Stimulated activated naive CD4-positive, alpha-beta T cell treated with Interleukin-2 at 50 U/mL for 16 hours (primary cell): ENCODE data around the gene ALDOC.

Experiments used
- DNase-seq: peaks from one replicate; lab custom pipeline; 2025; lab: John Stamatoyannopoulos, UW

The ALDOC gene

DNA sequence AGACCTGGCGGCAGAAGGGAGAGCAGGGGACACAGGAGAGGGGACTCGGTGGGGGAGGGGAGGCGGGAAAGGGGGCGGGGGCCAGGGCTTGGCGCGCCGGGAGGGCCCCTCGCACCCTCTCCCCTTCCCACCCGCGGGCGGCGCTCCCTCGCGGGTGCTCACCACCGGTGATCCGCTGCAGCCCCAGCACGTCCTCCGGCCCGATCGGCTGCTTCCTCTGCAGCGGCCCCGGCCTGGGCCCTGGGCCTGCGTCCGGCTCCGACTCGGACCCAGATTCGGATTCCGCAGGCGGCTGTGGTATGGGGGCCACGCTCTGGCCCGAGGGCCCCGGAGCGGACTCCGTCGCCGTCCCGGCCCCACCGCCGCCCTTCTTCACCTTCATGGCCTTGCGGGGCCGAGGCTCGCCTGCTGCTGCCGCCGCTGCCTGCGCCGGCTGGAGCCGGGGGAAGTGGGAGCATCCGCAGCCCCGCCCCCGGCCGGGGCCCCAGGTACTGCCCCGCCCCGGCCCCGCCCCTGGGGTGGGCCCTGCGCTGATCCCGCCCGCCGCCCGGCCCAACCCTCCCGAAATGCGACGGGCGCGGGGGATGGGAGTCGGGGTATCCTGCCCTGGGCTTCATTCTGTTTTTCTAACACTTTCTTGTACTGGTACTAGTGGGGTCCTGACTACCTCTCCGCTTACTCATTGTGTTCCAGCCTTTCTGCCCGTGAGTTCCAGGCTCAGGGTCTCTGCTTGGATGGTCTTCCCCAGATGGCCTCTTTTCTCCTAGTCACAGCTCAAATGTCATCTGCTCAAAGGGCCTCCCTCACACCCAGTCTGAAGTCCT lies 24.3 kb downstream of the ALDOC start, which contains the start of gene UNC119:
UNC119 (minus strand) TSS at position 449 of the 824 bp plus-strand sequence; CDS start at position 382, 67 bp downstream.
- peak; percentile 66 for DNase-seq

- DNase-seq, result no peak
Observed at GRCh38 chr17:28551421-28552175, 25.1 kb downstream of the ALDOC start.

DNA sequence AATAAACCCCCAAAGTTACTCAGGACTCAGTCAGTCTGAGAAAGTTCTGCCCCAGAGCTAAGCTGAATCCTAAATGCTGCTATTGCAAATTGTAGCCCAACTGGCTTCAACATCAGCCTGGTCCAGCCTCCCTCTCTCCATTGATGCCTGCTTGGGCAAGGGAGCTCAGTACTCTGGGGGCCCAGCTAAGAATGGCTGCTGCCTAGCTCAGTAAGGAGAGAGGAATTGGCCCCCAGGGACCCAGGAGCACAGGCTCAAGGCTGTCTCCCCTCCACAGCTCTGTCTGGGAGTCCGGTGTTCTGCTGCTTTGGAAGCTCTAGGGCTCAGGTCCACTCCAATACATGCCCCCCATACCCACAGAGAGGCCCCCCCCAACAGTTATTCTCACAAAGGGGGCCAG lies 25.8 kb downstream of the ALDOC start:
- no peak for DNase-seq

DNA sequence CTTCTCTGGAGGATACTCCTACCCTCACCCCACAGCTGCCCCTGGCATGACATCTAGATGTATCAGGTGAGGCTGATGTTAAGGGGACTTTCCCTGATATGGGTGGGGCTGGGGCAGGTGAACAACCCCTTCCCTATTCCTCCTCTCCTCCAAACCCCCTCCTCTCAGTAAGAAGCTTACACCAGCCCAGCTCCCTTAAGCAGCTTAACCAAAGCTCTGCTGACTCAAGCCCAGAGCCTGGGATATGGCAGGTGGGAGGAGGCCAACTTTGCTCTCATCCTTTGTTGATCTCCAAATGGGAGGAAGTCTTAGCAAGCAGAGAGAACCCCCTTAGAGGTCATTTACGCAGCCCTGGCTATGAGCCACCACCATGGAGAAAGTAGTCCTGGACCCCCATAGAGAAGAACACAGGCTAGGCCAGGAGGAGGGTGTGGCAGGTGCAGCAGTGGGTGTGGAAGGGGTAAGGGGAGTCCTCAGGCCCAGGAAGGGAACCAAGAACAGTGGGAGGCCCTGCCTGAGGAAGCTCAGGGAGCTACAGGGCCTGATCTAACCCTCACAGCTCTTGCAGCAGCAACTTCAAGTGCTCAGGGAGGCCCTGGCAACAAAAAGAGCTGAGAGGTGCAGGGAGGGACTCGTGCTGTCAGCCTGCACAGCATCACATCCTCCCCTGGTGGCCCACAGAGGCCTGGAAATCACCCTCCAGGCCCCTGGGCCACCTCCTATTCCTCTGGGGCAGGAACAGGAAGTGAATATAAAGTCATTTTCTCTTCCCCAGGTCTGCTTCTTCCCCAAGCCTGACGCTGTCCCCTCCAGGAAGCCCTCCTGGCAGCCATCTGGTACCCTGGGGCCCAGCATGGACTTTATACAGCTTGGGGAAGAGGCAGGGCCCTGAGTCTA lies 27.2 kb downstream of the ALDOC start:
- peak; percentile 56 for DNase-seq

DNA sequence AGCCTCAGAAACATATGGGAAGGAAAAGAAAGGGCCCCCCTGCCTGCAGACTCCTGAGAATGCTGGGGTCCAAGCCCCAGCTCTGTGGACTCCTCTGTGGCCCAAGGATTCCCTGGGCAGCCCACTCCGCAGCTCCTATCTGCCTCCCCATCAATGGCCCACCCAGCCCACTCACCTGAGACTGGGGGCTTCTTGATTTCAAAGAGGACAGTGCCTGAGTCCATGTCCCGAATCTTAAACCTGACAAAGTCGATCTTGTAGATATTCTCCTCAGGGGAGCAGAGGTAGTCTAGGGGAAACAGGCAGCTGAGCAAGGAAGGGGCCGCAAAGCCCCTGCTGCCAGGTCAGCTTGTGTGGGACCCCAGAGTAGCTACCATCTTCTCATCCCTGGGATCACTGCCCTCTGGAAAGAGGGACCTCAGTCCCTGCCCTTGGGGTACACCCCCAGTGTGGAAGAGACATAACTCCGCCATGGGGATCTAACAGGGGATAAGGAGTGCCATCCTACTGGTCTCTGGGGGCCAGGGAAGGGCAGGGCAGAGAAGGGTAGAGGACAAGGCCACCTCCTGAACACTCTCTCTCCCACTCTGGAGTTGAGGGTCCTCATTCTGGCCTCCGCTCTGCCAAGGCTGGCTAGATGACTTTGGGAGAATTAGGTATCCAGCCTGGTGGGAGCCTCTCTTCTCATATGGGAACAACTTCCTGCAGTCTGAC lies 28.1 kb downstream of the ALDOC start:
- DNase-seq, result no peak

DNA sequence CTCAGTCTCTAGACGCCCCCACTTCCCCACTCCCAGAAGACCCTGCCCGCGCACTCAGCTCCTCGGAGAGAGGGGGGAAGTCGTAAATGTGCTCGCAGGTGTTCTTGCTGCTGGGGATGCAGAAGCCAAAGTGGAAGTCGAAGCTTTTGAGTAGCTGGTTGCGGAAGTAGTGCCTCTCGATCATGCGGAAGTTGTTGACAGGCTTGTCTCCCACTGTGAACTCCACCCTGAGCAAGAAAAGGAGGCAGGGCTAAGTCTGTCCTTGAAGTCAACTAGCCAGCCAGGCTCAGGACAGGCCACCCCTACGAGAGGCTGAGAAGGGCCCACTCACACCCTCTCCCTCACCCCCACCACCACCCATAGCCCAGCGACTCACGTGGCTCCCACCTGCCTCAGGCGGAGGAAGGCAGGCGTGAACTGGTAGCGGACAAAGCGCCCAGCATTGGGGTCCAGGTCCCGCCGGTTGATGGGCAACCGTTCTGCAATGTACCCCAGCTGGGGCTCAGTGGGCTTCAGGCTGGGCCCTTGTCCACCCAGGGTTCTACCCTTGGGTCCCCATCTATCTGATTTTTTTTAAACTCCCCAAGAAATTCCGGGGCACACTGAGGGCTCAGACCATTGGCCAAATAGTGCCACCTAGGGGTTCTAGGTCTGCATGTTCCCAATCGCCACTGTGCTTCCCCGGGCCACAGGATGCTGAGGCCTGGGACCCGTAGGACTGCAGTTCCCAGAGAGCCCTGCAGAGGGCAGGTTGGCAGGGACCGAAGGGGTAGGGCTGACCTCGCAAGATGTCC lies 28.9 kb downstream of the ALDOC start:
- peak; percentile 49 for DNase-seq

GRCh38 chr17:28547096-28547622 lies 29.5 kb downstream of the ALDOC start:
- no peak for DNase-seq

GRCh38 chr17:28545787-28546415 lies 30.8 kb downstream of the ALDOC start:
- no peak for DNase-seq

DNA sequence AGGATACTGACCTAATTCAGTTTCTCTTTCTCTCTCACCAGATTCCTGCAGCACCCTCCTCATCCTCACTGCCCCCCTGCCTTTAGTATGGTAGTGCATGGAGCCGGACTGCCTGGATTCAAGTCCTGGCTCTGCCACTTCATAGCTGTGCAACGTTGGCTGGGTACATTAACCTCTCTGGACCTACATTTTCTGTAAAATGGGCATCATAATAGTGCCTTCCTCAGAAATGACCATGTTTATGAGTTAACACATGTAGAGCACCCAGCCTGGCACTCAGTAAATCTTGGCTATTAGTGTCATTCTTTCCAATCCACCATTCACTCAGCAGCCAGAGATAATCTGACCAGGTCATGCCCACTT lies 31.6 kb downstream of the ALDOC start:
- no peak for DNase-seq

DNA sequence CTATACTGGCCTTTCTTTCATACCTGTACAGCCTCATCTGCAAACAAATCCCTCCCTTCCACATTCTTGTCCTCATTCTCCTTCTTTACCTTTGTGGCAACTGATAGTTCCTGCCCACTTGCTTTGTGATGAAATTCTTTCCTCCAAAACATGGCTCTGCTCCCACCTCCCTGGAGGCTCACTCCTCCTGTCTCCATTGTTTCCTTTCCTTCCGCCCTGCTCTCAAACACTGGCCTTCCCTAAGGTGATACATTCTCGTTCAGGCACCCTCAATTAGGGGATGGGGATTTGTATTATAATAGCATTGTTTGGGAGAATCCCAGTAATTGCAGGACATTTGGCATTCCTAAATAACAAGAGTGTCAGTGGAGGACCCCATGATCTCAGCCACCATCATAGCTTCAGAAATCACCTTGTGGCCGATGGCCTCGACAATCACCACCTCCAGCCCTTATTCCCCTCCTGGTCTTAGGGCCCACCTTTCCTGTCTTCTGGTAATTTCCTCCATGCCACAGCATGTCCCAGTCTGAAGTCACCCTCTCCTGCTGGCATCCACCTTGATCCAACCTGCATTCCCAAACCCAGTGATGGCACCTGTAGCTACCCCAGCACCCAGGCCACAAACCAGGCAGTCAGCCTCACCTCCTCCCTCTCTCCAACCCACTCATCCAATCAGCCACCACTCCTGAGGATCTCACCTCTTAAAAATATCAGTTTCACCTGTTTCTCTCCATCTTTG lies 32.1 kb downstream of the ALDOC start:
- no peak for DNase-seq

DNA sequence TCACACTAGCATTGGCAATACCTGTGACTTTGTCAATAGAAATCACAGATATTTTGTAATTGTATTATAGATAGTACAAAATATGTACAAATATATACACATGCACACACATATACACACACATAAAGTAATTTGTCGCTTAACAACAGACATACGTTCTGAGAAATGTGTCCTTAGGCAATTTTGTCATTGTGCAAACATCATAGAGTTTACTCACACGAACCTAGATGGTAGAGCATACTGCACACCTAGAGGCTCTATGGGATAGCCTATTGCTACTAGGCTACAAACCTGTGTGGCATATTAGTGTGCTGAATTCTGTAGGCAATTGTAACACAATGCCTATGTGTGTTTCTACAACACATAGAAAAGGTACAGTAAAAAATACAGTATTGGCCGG lies 35.3 kb downstream of the ALDOC start:
- DNase-seq, result no peak

DNA sequence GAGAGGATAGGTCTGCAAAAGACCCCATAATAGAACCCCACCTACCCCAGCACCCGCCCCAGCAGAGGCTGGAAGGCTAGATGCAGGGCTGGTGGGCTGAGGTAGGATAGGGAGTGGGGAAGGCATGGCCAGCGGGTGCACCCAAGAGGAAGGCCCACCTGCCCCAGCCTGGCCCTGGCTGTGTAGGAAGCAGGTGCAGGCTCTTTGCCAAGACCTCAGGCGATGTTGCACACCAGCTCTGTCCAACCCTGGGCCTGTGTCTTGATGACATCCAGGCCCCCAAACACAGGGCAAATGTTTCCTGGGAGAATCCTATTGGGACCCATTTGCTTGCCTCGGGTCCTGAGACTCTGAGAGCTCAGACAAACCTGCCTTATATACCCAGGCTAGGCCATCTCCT lies 36.5 kb downstream of the ALDOC start:
- no peak for DNase-seq

DNA sequence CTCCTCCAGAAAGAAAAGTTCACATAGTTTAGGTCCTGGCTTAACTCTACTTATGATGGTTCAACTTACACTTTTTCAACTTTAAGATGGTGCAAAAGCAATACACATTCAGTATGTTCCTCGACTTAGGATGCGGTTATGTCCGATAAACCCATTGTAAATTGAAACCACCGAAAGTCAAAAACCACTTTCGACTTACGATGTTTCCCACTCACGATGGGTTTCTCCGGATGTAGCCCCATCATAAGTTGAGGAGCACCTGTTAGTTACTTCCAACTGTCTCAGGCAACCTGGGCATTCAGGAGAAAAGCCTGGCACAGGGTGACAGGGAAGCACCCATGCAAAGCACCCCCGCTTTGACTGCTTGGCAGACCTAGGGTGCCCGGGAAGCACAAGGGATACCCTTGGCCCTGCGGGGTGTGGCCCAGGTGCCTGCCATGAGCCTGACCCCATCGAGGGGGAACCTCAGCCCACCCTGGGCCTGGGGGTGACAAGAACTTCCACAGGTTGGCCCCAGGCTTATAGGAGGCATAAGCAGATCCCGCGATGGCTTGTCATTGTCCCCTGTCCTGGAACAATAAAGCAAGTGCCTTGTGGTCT lies 38.3 kb downstream of the ALDOC start:
- DNase-seq, result no peak

GRCh38 chr17:28537219-28537610 lies 39.5 kb downstream of the ALDOC start:
- no peak for DNase-seq

- no peak for DNase-seq
Observed at GRCh38 chr17:28536532-28537218, 40.0 kb downstream of the ALDOC start.

DNA sequence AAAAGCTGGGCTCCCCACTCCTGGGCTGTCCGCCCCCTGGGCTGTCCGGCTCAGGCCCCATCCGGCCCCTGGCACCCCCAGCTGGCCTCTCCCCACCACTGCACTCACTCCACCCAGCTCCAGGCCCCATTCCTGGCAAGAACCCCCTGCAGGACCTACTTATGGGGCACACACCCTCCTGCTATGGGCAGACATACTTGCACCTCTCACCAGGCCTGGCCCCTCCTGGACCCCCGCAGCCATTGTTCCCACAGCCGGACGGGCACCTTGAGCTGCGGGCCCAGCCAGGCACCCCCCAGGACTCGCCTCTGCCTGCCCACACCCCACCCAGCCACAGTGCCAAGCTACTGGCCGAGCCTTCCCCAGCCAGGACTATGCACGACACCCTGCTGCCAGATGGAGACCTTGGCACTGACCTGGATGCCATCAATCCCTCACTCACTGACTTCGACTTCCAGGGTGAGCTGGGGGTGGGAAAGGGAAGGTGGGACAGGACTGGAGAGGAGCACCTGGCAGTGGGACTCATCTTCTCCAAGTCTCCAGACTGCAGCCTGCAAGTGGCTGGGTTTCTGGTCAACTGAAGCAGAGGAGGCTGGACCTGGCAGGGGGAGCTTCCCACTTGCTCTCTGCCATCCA lies 41.8 kb downstream of the ALDOC start:
- no peak for DNase-seq

- no peak for DNase-seq
Observed at GRCh38 chr17:28533091-28533807, 43.4 kb downstream of the ALDOC start.
